ENCODE measurements around the gene ZNF219.

DNA sequence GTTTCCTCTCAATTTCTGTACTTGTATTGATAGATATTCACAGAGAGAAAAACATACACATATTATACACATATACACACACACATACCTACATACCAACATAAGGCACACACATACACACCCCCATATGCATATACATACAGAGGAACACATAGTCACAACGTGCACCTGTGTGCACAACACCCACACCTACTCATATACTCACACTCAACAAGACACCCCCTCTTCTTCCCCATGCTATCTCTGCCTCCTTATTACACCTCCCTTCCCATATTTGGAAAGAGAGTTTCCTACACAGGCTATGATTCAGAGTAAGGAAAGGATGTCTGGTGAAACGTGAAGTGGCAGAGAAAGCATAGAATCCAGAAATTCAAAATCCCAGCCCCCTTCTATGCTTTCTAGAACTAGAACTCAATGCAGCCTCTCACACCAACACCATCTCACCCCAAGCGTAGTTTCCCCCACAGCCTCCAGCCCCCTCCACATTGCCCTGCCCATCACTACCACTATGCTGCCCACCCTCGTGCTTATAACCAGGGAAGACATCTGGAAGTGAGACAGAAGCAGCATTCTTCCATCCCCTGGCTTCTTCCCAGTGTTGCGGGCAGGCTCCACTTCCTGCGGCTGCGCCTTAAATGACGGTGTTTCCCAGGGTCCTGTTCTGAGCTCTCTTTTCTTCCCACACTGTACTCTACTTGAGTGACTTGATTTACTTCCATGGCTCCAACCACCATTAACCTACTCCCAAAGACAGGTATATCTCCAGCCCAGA, 38.4 kb downstream of the ZNF219 start:
- TF ChIP-seq SIX5 (IDR thresholded peaks at IDR 0.05; ENCODE audit: low read depth, low read length, severe bottlenecking) (no peak), EZH2 (IDR thresholded peaks at IDR 0.05; ENCODE audit: borderline replicate concordance, control insufficient read depth, low read depth, low read length) (no peak)
- TF ChIP-seq, protein P1, sequence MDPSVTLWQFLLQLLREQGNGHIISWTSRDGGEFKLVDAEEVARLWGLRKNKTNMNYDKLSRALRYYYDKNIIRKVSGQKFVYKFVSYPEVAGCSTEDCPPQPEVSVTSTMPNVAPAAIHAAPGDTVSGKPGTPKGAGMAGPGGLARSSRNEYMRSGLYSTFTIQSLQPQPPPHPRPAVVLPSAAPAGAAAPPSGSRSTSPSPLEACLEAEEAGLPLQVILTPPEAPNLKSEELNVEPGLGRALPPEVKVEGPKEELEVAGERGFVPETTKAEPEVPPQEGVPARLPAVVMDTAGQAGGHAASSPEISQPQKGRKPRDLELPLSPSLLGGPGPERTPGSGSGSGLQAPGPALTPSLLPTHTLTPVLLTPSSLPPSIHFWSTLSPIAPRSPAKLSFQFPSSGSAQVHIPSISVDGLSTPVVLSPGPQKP (IDR thresholded peaks at IDR 0.05; ENCODE audit: low read depth, low read length): no peak
- TF ChIP-seq, protein P2, sequence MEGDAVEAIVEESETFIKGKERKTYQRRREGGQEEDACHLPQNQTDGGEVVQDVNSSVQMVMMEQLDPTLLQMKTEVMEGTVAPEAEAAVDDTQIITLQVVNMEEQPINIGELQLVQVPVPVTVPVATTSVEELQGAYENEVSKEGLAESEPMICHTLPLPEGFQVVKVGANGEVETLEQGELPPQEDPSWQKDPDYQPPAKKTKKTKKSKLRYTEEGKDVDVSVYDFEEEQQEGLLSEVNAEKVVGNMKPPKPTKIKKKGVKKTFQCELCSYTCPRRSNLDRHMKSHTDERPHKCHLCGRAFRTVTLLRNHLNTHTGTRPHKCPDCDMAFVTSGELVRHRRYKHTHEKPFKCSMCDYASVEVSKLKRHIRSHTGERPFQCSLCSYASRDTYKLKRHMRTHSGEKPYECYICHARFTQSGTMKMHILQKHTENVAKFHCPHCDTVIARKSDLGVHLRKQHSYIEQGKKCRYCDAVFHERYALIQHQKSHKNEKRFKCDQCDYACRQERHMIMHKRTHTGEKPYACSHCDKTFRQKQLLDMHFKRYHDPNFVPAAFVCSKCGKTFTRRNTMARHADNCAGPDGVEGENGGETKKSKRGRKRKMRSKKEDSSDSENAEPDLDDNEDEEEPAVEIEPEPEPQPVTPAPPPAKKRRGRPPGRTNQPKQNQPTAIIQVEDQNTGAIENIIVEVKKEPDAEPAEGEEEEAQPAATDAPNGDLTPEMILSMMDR (IDR thresholded peaks at IDR 0.05 in 2 of 3, conservative IDR thresholded peaks at IDR 0.05 in 1 of 3; ENCODE audit: control insufficient read depth in 2 of 3, extremely low read depth in 1 of 3, insufficient read depth in 1 of 3, low read depth in 3 of 3, low read length in 3 of 3): no peak
